Keratinocyte (primary cell): ENCODE measurements around the gene DNAJC11. TPM values are rescaled to one million over a fixed set of nuclear protein-coding genes. Genes with fewer than 3 reads are reported as not detected.
"Not testable (repeated sequence)": the region's sequence is repeated elsewhere in the genome, so short reads cannot be mapped to it uniquely, and the experiment has no call there.

Experiments used
- DNase-seq: peaks from one replicate; pipeline ENCODE4 v3.0.0-alpha.2; 2011; ENCODE audit warnings: low read depth, missing footprints, low spot score
- FAIRE-seq: peaks from 2 replicates; lab custom pipeline; 2011; peaks lifted over from hg19 to GRCh38; lab: Jason Lieb, UNC
- H2AFZ ChIP-seq: 2 replicates; pipeline ENCODE4 v1.6.0; 2012; ENCODE audit warnings: low read length, control low read depth, inconsistent platforms; ENCODE audit not compliant: control insufficient read depth
- H3K27ac ChIP-seq: 2 replicates; pipeline ENCODE4 v1.5.1; 2011; ENCODE audit warnings: low read length; ENCODE audit not compliant: control insufficient read depth, insufficient read depth
- H3K27me3 ChIP-seq: 3 replicates; pipeline ENCODE4 v1.6.0; 2011; ENCODE audit warnings: low read length; ENCODE audit not compliant: control insufficient read depth, insufficient read depth; ENCODE audit errors: extremely low read depth
- H3K36me3 ChIP-seq, 2 experiments: 2 replicates in 1 of 2; 3 replicates in 1 of 2; pipeline ENCODE4 v1.5.1; 2011; ENCODE audit warnings: low read length in 2 of 2, mild to moderate bottlenecking in 1 of 2; ENCODE audit not compliant: control insufficient read depth in 2 of 2, insufficient read depth in 2 of 2; ENCODE audit errors: extremely low read depth in 1 of 2
- H3K4me1 ChIP-seq: 3 replicates; pipeline ENCODE4 v1.5.1; 2011; ENCODE audit warnings: low read length; ENCODE audit not compliant: control insufficient read depth, insufficient read depth; ENCODE audit errors: extremely low read depth
- H3K4me2 ChIP-seq: 3 replicates; pipeline ENCODE4 v1.6.0; 2011; ENCODE audit warnings: low read depth, low read length; ENCODE audit not compliant: control insufficient read depth, insufficient read depth; ENCODE audit errors: extremely low read depth
- H3K4me3 ChIP-seq, 3 experiments: fragments of 200-600 bp in 1 of 3; sonication (generic) in 1 of 3; 2 replicates in 2 of 3; 3 replicates in 1 of 3; pipeline ENCODE4 v1.5.1; 2011 to 2016; ENCODE audit warnings: low read length in 3 of 3, mild to moderate bottlenecking in 3 of 3, control low read depth in 2 of 3, inconsistent platforms in 1 of 3, low read depth in 1 of 3, mixed read lengths in 1 of 3, mixed run types in 1 of 3, moderate library complexity in 1 of 3; ENCODE audit not compliant: control insufficient read depth in 2 of 3, insufficient read depth in 2 of 3; ENCODE audit errors: extremely low read depth in 1 of 3
- H3K79me2 ChIP-seq: 2 replicates; pipeline ENCODE4 v1.6.0; 2012; ENCODE audit warnings: low read length; ENCODE audit not compliant: control insufficient read depth, insufficient read depth
- H3K9ac ChIP-seq: 3 replicates; pipeline ENCODE4 v1.6.0; 2011; ENCODE audit warnings: low read length; ENCODE audit not compliant: control insufficient read depth, insufficient read depth; ENCODE audit errors: extremely low read depth
- H3K9me1 ChIP-seq: 3 replicates; pipeline ENCODE4 v1.6.0; 2011; ENCODE audit warnings: low read length; ENCODE audit not compliant: control insufficient read depth, insufficient read depth; ENCODE audit errors: extremely low read depth
- H3K9me3 ChIP-seq: 2 replicates; pipeline ENCODE4 v1.5.1; 2012; ENCODE audit warnings: low read depth, low read length; ENCODE audit not compliant: control insufficient read depth
- H4K20me1 ChIP-seq: 3 replicates; pipeline ENCODE4 v1.6.0; 2011; ENCODE audit warnings: low read length; ENCODE audit not compliant: control insufficient read depth, insufficient read depth; ENCODE audit errors: extremely low read depth
- EZH2 ChIP-seq: IDR thresholded peaks from one replicate; pipeline ENCODE4 v1.6.1; 2012; ENCODE audit warnings: inconsistent platforms, mild to moderate bottlenecking, low read length, moderate library complexity
- dilution Hi-C: fragments of 300-500 bp; cut with MboI; formaldehyde crosslinking; loops from one replicate; pipeline ENCODE4 v1.7.0; 2020; ENCODE audit warnings: low sequenced_read_pairs; ENCODE audit not compliant: extremely low pct_ligation_motif_present
- polyA plus RNA-seq, 5 experiments: library from polyadenylated mRNA; depleted of rRNA in 3 of 5; stranded (reverse) in 3 of 5; stranded (forward) in 1 of 5; unstranded in 1 of 5; fragments of >200 nt; gene quantifications; 1 replicate in 1 of 5; 2 replicates in 3 of 5; 3 replicates in 1 of 5; pipeline versions ENCODE4 v1.2.1 to v1.2.3, GENCODE V29; 2011 to 2012; ENCODE audit warnings: missing spikeins in 2 of 5, low read depth in 1 of 5, low replicate concordance in 1 of 5
- TF ChIP-seq, protein P1 (sequence below), 3 experiments: IDR thresholded peaks in 1 of 3; conservative IDR thresholded peaks in 1 of 3; optimal IDR thresholded peaks in 1 of 3; 2 replicates in 2 of 3; 3 replicates in 1 of 3; pipeline versions ENCODE3 to v1.5.1; 2011; ENCODE audit warnings: low read length in 3 of 3, mild to moderate bottlenecking in 3 of 3, moderate library complexity in 2 of 3, control low read depth in 1 of 3, inconsistent platforms in 1 of 3; ENCODE audit not compliant: insufficient read depth in 2 of 3; ENCODE audit errors: extremely low read depth in 1 of 3

Gene DNAJC11
- polyA plus RNA-seq, 1 donor (not counting 4 experiments of a cell fraction or from before 2014, with no cell fraction given), result 40.8 TPM

DNA sequence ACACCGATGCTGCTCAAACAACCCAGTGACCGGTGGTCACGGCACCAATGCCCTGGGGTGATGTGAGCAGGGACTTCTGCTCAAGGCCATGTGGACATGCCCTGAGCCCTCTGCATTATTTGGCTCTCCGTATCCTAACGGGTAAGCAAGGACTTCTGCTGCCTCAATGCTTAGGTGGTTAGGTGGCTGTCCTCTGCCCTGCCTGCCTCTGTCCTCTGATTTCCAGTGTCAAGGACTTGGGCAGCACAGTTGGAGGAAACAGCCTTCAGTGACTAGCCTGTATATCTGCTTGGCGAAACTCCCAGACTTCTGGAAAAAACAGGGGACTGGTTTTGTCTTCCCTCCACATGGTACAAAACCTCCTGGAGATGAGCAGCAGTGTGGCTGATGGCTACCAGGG, 34.5 kb downstream of the DNAJC11 start:
- H3K27ac ChIP-seq, result no peak overlapping the region
- H3K36me3 ChIP-seq, result peaks cover 12 to 21% of the 10 kb centered on the region in 2 experiments
- no peaks in the 10 kb centered on the region for H3K9me1 ChIP-seq
- H3K4me2 ChIP-seq, result no peak overlapping the region
- peaks cover 4% of the 10 kb centered on the region for H3K79me2 ChIP-seq
- no peak overlapping the region for H3K4me3 ChIP-seq
- no peak for DNase-seq
- TF ChIP-seq EZH2, result no peak
- TF ChIP-seq, protein P1, sequence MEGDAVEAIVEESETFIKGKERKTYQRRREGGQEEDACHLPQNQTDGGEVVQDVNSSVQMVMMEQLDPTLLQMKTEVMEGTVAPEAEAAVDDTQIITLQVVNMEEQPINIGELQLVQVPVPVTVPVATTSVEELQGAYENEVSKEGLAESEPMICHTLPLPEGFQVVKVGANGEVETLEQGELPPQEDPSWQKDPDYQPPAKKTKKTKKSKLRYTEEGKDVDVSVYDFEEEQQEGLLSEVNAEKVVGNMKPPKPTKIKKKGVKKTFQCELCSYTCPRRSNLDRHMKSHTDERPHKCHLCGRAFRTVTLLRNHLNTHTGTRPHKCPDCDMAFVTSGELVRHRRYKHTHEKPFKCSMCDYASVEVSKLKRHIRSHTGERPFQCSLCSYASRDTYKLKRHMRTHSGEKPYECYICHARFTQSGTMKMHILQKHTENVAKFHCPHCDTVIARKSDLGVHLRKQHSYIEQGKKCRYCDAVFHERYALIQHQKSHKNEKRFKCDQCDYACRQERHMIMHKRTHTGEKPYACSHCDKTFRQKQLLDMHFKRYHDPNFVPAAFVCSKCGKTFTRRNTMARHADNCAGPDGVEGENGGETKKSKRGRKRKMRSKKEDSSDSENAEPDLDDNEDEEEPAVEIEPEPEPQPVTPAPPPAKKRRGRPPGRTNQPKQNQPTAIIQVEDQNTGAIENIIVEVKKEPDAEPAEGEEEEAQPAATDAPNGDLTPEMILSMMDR (optimal IDR thresholded peaks at IDR 0.05 in 1 of 3, IDR thresholded peaks at IDR 0.05 in 1 of 3, conservative IDR thresholded peaks at IDR 0.05 in 1 of 3; ENCODE audit: extremely low read depth in 1 of 3, insufficient read depth in 2 of 3, low read length in 3 of 3), result no peak
- H2AFZ ChIP-seq, result no peak overlapping the region
- H3K4me1 ChIP-seq, result no peaks in the 10 kb centered on the region
- dilution Hi-C loops, result no loop called here
- H3K9ac ChIP-seq, result no peak overlapping the region
- H4K20me1 ChIP-seq, result no peaks in the 10 kb centered on the region
- no peaks in the 10 kb centered on the region for H3K9me3 ChIP-seq
- no peak for FAIRE-seq
- H3K27me3 ChIP-seq, result no peaks in the 10 kb centered on the region

GRCh38 chr1:6666696-6667095, 34.9 kb downstream of the DNAJC11 start:
- H3K4me3 ChIP-seq, result no peak overlapping the region
- no peaks in the 10 kb centered on the region for H3K9me3 ChIP-seq
- DNase-seq (no peak), FAIRE-seq (no peak)
- H3K27ac ChIP-seq, result no peak overlapping the region
- no peaks in the 10 kb centered on the region for H3K9me1 ChIP-seq
- H3K36me3 ChIP-seq, result peaks cover 12 to 21% of the 10 kb centered on the region in 2 experiments
- H3K27me3 ChIP-seq, result no peaks in the 10 kb centered on the region
- dilution Hi-C loops, result no loop called here
- H3K4me2 ChIP-seq, result no peak overlapping the region
- no peaks in the 10 kb centered on the region for H4K20me1 ChIP-seq
- H2AFZ ChIP-seq, result no peak overlapping the region
- no peaks in the 10 kb centered on the region for H3K4me1 ChIP-seq
- H3K79me2 ChIP-seq, result peaks cover 4% of the 10 kb centered on the region
- no peak overlapping the region for H3K9ac ChIP-seq
- no peak for TF ChIP-seq EZH2
- TF ChIP-seq, protein P1 (optimal IDR thresholded peaks at IDR 0.05 in 1 of 3, IDR thresholded peaks at IDR 0.05 in 1 of 3, conservative IDR thresholded peaks at IDR 0.05 in 1 of 3; ENCODE audit: extremely low read depth in 1 of 3, insufficient read depth in 2 of 3, low read length in 3 of 3), result no peak

GRCh38 chr1:6662468-6662867, 39.1 kb downstream of the DNAJC11 start:
- H3K27ac ChIP-seq, H3K4me2 ChIP-seq, H3K9ac ChIP-seq, H3K4me3 ChIP-seq, H3K27me3 ChIP-seq, H3K9me1 ChIP-seq, DNase-seq, H3K4me1 ChIP-seq, dilution Hi-C loops, H4K20me1 ChIP-seq, H3K9me3 ChIP-seq, FAIRE-seq, H2AFZ ChIP-seq: not testable (repeated sequence)
- Histone ChIP-seq H3K79me2 (peaks cover 14% of the 10 kb centered on the region), H3K36me3 (peaks cover 8 to 22% of the 10 kb centered on the region in 2 experiments)
